ENCODE measurements around the gene VAMP2. TPM values are rescaled to one million over a fixed set of nuclear protein-coding genes. Genes with fewer than 3 reads are reported as not detected.

VAMP2 gene
- total and polyA plus RNA-seq, 9 of the 15 experiments (the other 6 are each of a cell fraction or from before 2014, with no cell fraction given) = 2.3 to 31.8 (median 6.0) TPM

DNA sequence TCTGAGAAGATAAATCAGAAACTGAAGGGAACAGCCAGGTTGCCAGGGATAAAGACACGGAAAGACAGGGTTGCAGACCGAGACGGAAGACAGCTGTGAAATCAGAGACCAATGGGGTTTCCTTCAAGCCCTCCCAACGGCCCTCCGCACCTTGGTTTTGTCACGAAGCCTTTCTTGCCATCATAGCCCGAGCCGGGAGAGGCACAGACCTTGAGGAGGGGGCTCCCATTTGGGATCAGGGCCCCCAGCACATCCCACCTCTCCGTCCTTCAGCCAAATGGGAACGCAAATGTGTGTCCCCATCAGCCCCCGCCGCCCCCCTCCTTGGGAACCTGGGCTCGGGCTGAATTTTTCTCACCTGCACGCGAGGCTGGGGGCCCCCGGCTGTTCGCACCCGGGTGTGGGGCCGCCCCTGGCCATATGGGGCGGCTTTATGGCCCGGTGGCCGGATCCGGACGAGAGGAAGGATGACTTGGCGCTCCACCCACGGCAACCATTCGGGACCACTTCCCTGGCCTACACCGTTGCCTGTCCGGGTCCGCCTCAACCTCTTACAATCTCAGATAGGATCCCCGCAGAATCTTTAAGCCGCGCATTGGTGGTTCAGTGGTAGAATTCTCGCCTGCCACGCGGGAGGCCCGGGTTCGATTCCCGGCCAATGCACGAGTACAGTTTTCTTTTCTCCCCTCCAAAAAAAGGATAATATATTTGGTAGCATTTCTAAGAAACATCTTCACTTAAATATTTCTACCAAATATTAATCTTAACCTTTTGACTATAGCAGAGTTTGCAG lies 37.4 kb downstream of the VAMP2 start (continued):
- TF ChIP-seq, protein P1, sequence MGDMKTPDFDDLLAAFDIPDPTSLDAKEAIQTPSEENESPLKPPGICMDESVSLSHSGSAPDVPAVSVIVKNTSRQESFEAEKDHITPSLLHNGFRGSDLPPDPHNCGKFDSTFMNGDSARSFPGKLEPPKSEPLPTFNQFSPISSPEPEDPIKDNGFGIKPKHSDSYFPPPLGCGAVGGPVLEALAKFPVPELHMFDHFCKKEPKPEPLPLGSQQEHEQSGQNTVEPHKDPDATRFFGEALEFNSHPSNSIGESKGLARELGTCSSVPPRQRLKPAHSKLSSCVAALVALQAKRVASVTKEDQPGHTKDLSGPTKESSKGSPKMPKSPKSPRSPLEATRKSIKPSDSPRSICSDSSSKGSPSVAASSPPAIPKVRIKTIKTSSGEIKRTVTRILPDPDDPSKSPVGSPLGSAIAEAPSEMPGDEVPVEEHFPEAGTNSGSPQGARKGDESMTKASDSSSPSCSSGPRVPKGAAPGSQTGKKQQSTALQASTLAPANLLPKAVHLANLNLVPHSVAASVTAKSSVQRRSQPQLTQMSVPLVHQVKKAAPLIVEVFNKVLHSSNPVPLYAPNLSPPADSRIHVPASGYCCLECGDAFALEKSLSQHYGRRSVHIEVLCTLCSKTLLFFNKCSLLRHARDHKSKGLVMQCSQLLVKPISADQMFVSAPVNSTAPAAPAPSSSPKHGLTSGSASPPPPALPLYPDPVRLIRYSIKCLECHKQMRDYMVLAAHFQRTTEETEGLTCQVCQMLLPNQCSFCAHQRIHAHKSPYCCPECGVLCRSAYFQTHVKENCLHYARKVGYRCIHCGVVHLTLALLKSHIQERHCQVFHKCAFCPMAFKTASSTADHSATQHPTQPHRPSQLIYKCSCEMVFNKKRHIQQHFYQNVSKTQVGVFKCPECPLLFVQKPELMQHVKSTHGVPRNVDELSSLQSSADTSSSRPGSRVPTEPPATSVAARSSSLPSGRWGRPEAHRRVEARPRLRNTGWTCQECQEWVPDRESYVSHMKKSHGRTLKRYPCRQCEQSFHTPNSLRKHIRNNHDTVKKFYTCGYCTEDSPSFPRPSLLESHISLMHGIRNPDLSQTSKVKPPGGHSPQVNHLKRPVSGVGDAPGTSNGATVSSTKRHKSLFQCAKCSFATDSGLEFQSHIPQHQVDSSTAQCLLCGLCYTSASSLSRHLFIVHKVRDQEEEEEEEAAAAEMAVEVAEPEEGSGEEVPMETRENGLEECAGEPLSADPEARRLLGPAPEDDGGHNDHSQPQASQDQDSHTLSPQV (IDR thresholded peaks at IDR 0.05) = peak; percentile 61
- TF ChIP-seq ZFP30 (CRISPR knock-in tag; IDR thresholded peaks at IDR 0.05; ENCODE audit: borderline replicate concordance) (no peak), ZNF408 (CRISPR knock-in tag; IDR thresholded peaks at IDR 0.05; ENCODE audit: low read depth) (no peak), TFAM (CRISPR knock-in tag; conservative IDR thresholded peaks at IDR 0.05) (no peak), ZNF778 (CRISPR knock-in tag; IDR thresholded peaks at IDR 0.05) (no peak), ATF1 (CRISPR knock-in tag; IDR thresholded peaks at IDR 0.05) (no peak), ATF1 (tag; IDR thresholded peaks at IDR 0.05) (0 out of 2 replicates have a peak, but pooled peaks have one; percentile 15), PTBP1 (IDR thresholded peaks at IDR 0.05; ENCODE audit: low read depth, low read length) (no peak), ZNF586 (CRISPR knock-in tag; conservative IDR thresholded peaks at IDR 0.05) (no peak), FOXJ2 (tag; IDR thresholded peaks at IDR 0.05) (no peak), HLTF (IDR thresholded peaks at IDR 0.05) (no peak), EGR1 (conservative IDR thresholded peaks at IDR 0.05) (peak; percentile 38), POLR2B (IDR thresholded peaks at IDR 0.05; ENCODE audit: low read depth, partially characterized antibody) (no peak), SPI1 (IDR thresholded peaks at IDR 0.05; ENCODE audit: borderline replicate concordance, low read depth, low read length) (peak; percentile 18; the same call in 1 of the 2 replicates)
- TF ChIP-seq, protein P2, sequence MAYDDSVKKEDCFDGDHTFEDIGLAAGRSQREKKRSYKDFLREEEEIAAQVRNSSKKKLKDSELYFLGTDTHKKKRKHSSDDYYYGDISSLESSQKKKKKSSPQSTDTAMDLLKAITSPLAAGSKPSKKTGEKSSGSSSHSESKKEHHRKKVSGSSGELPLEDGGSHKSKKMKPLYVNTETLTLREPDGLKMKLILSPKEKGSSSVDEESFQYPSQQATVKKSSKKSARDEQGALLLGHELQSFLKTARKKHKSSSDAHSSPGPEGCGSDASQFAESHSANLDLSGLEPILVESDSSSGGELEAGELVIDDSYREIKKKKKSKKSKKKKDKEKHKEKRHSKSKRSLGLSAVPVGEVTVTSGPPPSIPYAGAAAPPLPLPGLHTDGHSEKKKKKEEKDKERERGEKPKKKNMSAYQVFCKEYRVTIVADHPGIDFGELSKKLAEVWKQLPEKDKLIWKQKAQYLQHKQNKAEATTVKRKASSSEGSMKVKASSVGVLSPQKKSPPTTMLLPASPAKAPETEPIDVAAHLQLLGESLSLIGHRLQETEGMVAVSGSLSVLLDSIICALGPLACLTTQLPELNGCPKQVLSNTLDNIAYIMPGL (CRISPR knock-in tag; IDR thresholded peaks at IDR 0.05) = peak; percentile 79; the same call in 1 of the 2 replicates
- TF ChIP-seq, protein P3, sequence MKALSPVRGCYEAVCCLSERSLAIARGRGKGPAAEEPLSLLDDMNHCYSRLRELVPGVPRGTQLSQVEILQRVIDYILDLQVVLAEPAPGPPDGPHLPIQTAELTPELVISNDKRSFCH (CRISPR knock-in tag; IDR thresholded peaks at IDR 0.05) = no peak
- TF ChIP-seq, protein P3 (tag; IDR thresholded peaks at IDR 0.05) = no peak
- TF ChIP-seq, protein P4, sequence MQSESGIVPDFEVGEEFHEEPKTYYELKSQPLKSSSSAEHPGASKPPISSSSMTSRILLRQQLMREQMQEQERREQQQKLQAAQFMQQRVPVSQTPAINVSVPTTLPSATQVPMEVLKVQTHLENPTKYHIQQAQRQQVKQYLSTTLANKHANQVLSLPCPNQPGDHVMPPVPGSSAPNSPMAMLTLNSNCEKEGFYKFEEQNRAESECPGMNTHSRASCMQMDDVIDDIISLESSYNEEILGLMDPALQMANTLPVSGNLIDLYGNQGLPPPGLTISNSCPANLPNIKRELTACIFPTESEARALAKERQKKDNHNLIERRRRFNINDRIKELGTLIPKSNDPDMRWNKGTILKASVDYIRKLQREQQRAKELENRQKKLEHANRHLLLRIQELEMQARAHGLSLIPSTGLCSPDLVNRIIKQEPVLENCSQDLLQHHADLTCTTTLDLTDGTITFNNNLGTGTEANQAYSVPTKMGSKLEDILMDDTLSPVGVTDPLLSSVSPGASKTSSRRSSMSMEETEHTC (IDR thresholded peaks at IDR 0.05) = no peak
- TF ChIP-seq, protein P5, sequence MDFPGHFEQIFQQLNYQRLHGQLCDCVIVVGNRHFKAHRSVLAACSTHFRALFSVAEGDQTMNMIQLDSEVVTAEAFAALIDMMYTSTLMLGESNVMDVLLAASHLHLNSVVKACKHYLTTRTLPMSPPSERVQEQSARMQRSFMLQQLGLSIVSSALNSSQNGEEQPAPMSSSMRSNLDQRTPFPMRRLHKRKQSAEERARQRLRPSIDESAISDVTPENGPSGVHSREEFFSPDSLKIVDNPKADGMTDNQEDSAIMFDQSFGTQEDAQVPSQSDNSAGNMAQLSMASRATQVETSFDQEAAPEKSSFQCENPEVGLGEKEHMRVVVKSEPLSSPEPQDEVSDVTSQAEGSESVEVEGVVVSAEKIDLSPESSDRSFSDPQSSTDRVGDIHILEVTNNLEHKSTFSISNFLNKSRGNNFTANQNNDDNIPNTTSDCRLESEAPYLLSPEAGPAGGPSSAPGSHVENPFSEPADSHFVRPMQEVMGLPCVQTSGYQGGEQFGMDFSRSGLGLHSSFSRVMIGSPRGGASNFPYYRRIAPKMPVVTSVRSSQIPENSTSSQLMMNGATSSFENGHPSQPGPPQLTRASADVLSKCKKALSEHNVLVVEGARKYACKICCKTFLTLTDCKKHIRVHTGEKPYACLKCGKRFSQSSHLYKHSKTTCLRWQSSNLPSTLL (IDR thresholded peaks at IDR 0.05) = peak; percentile 63; the same call in 1 of the 2 replicates
